Chondrocyte (in vitro differentiated cells): ENCODE data around the gene RASSF7. TPM values are rescaled to one million over a fixed set of nuclear protein-coding genes. Genes with fewer than 3 reads are reported as not detected.

Experiments
- DNase-seq: peaks from one replicate; pipeline ENCODE4 v3.0.0; 2021; ENCODE audit warnings: mixed read lengths, low spot score
- H3K27ac Mint-ChIP-seq: one replicate; pipeline ENCODE4 v1.8.0; 2021; ENCODE audit warnings: mild to moderate bottlenecking, moderate library complexity, mixed read lengths; ENCODE audit not compliant: unreplicated experiment
- H3K27me3 Mint-ChIP-seq: 2 replicates; pipeline ENCODE4 v1.8.0; 2021; ENCODE audit warnings: low read depth, mixed read lengths
- H3K36me3 Mint-ChIP-seq: 2 replicates; pipeline ENCODE4 v1.8.0; 2021; ENCODE audit warnings: low read depth, mixed read lengths
- H3K4me1 Mint-ChIP-seq: 2 replicates; pipeline ENCODE4 v1.8.0; 2021; ENCODE audit warnings: low read depth, mild to moderate bottlenecking, mixed read lengths
- H3K4me3 Mint-ChIP-seq: one replicate; pipeline ENCODE4 v1.8.0; 2021; ENCODE audit warnings: mild to moderate bottlenecking, moderate library complexity, mixed read lengths; ENCODE audit not compliant: unreplicated experiment
- H3K9me3 Mint-ChIP-seq: 2 replicates; pipeline ENCODE4 v1.8.0; 2021; ENCODE audit warnings: low read depth, mixed read lengths
- total RNA-seq: library from RNA; stranded (reverse); gene quantifications from 3 replicates; pipeline ENCODE4 v1.2.1, GENCODE V29; 2021
- TF ChIP-seq, protein P1 (sequence below): fragments of 200-600 bp; sonication (generic); IDR thresholded peaks from 2 replicates; pipeline ENCODE4 v1.5.0; 2021; ENCODE audit warnings: antibody characterized with exemption, mild to moderate bottlenecking, moderate library complexity

RASSF7 gene
- total RNA-seq, 1 donor from 2014 or later = 28.7 TPM

DNA sequence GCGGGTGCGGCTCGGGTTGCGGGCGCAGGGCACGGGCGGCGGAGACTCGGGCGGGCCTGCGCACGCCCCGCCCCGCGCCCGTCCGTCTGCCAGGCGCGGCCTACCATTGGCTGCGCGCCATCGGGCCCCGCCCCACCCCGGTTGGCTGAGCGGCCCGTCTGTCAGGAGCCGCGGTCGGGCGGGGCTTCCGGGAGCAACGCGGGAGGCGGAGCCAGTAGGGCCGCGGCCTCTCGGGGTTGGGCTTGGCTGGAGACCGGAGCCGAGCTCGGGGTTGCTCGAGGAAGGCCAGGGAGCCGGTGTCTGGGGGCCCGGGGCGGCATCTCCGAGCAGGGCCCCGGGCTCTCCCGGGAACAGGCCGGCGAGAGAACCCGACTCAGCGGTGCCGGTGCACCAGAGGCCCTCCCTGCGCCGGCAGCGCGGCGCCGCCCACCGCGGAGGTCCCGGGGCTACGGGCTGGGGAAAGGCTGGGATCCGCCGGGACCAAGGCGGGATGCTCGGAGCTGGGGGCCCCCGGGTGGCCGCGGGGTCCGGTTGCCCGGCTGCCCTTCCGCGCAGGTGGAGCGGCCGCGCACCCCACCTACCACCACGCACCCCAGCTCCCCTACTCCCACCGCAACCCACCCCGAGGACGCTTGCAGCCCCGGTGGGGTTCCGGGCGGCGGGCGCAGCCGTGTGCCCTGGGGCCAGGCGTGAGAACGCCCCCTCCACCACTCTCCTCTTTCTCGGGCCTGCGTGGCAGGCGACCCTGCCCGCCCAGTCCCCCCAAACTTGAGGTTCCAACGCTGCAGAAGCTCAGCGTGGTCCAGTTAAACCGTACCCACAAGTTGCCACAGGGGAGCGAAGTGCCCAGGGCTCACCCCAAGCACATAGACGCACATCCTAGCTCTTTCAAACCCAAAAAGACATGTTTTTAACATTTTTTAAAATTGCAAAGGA, 25.0 kb upstream of the RASSF7 start, which contains the start of gene HRAS:
TSS of gene HRAS (minus strand) at position 58 of the 936 bp plus-strand sequence.
- DNase-seq = peak; percentile 99
- Mint-ChIP-seq H3K9me3 (no peaks in the 10 kb centered on the region), H3K27ac (peak within 1 kb of the TSS; percentile 83), H3K27me3 (no peaks in the 10 kb centered on the region), H3K4me3 (peak within 1 kb of the TSS; percentile 81), H3K36me3 (no peaks in the 10 kb centered on the region), H3K4me1 (peaks cover 7% of the 10 kb centered on the region)
- TF ChIP-seq, protein P1, sequence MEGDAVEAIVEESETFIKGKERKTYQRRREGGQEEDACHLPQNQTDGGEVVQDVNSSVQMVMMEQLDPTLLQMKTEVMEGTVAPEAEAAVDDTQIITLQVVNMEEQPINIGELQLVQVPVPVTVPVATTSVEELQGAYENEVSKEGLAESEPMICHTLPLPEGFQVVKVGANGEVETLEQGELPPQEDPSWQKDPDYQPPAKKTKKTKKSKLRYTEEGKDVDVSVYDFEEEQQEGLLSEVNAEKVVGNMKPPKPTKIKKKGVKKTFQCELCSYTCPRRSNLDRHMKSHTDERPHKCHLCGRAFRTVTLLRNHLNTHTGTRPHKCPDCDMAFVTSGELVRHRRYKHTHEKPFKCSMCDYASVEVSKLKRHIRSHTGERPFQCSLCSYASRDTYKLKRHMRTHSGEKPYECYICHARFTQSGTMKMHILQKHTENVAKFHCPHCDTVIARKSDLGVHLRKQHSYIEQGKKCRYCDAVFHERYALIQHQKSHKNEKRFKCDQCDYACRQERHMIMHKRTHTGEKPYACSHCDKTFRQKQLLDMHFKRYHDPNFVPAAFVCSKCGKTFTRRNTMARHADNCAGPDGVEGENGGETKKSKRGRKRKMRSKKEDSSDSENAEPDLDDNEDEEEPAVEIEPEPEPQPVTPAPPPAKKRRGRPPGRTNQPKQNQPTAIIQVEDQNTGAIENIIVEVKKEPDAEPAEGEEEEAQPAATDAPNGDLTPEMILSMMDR = no peak

DNA sequence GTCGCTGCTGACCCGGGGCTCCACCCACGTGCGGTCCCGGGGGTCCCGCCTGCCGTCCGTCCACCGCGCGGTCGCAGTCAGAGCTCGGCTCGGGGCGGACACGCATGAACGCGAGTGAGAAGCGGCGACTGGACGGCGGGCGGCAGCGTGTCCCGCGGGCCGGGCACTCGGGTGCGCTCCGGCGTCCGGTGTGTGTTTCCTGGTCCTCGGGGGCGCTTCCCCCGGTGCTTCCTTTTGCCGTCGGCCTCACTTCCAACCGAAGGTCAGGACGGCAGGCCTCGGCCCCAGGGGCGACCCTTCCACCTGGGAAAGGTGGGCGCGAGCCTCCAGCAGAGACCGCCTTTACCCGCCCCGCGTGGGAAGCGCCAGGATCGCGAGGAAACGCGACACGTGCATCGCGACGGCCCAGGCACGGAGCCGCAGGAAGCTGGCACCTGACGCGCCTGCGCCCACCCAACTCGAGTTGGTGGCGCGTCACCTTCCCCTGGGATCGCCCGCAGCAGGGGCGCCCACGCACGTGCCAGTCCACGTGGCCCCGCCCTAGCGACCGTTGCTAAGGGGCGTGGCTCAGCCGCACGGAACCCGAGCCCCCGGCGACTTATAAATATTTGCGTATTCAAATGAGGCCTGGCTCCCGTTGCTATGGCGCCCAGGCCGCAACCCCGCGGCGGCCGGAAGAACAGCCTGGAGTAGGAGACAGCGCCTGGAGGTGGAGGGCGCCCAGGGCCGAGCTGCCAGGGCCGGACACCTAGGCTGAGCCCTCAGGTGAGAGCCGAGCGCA, 23.7 kb upstream of the RASSF7 start, which contains the start of gene LRRC56:
TSS of gene LRRC56 (plus strand) at position 687 of the 781 bp plus-strand sequence. CDS start 3,158 bp downstream, outside the sequence.
- DNase-seq = peak; percentile 92
- Mint-ChIP-seq H3K36me3 (no peaks in the 10 kb centered on the region), H3K4me3 (peak within 1 kb of the TSS; percentile 81), H3K27me3 (no peaks in the 10 kb centered on the region), H3K4me1 (peaks cover 5% of the 10 kb centered on the region), H3K9me3 (no peaks in the 10 kb centered on the region), H3K27ac (no peak within 1 kb of the TSS)
- TF ChIP-seq, protein P1 = no peak

DNA sequence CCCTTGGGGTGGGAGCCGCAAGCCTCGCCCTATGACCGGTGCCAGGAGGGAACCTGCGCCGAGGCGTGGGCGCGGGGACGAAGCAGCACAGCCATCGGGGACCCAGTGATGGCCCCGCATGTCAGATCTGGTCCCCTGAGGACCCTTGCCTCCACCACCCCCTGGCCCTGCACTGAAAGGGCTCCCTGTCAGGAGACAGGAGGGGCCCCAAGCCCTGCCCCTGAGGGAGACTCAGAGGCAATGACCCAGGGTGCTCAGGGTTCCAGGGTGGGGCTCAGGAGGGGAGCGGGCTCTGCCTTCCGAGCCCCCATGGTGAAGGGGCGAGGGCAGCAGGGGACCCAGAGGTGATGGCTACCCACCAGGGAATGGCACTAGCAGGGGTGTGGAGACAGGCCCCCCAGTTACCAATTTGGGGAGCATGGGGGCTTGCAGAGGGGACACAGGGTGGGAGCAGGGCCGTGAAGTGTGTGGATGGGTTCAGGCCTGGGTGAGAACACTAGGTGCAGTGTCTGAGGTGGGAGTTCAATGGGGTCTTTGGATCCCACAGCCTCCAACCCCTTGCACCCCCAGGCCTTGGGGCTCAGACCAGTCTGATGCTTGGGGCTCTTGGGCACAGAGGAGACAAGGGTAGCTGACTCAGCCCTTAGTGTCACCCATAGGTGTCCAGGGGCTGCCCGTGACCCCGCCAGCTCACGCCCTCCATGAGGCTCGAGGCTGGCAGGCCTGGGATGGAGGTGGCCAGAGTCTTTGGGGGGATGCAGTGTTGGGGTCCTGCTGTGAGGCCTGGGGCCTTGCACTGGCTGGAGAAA, 22.9 kb upstream of the RASSF7 start:
- Mint-ChIP-seq H3K9me3 (no peaks in the 10 kb centered on the region), H3K36me3 (peaks cover 1% of the 10 kb centered on the region), H3K27me3 (no peaks in the 10 kb centered on the region), H3K27ac (no peak overlapping the region), H3K4me1 (peaks cover 5% of the 10 kb centered on the region), H3K4me3 (no peak overlapping the region)
- TF ChIP-seq, protein P1 = no peak
- DNase-seq = no peak

DNA sequence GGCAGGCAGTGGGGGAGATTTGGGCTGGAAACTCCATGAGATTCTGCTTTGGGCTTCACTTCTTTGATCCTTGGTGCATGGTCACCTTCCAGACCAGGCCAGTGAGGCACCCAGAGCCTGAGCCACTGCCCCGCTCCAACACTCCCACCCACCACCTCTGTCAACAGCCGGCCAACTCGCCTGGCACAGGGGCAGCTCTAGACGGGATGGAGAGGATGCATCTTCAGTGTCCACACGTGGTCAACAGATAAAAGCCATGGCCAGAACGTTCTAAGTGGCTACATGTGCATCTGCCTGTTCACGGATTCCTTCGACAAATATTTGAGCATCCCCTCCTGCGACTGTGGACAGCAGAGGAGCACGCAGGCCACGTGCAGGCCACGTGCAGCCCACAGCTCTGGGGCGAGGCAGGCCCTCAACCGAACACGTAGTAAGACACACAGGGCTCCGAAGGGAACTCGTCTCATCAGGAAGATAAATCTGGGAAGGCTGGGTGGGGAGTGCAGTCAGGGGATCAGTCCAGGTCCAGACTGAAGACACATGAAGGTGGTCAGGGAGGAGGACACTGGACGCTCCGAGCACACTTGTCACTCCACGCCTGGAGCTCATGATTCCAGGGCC, 22.2 kb upstream of the RASSF7 start:
- Mint-ChIP-seq H3K36me3 (peaks cover 1% of the 10 kb centered on the region), H3K27ac (no peak overlapping the region), H3K27me3 (no peaks in the 10 kb centered on the region), H3K9me3 (no peaks in the 10 kb centered on the region), H3K4me1 (peaks cover 5% of the 10 kb centered on the region), H3K4me3 (no peak overlapping the region)
- no peak for DNase-seq
- TF ChIP-seq, protein P1 = no peak
